HG03457 (cell line): Measurements from ENCODE around the gene ANXA8L1.
"Not testable (repeated sequence)": the region's sequence is repeated elsewhere in the genome, so short reads cannot be mapped to it uniquely, and the experiment has no call there.

Source experiments
- ATAC-seq: cut with Tn5 transposase; IDR thresholded peaks from one replicate; pipeline ENCODE4 v1.9.1; 2021; ENCODE audit warnings: moderate number of reproducible peaks; ENCODE audit not compliant: unreplicated experiment

Gene ANXA8L1

GRCh38 chr10:46375406-46375805 is at the start of gene ANXA8L1:
Gene ANXA8L1, plus strand, starts transcription at chr10:46375776. Its CDS starts 76 bp downstream, at chr10:46375852.
- not testable (repeated sequence) for ATAC-seq

GRCh38 chr10:46326066-46326465 is 49.5 kb upstream of the ANXA8L1 start:
- ATAC-seq: no peak

- no peak for ATAC-seq
These were observed 48.6 kb upstream of the ANXA8L1 start for GRCh38 chr10:46326971-46327370.

- no peak for ATAC-seq
These were observed 47.9 kb upstream of the ANXA8L1 start for GRCh38 chr10:46327685-46328084.

GRCh38 chr10:46328853-46329689 is 46.5 kb upstream of the ANXA8L1 start:
- no peak for ATAC-seq

GRCh38 chr10:46329690-46330016 is 45.9 kb upstream of the ANXA8L1 start:
- ATAC-seq: no peak

- ATAC-seq: no peak
These were observed 44.7 kb upstream of the ANXA8L1 start for GRCh38 chr10:46330894-46331293.

- ATAC-seq: not testable (repeated sequence)
These were observed 10.1 kb upstream of the ANXA8L1 start for GRCh38 chr10:46365484-46365883.

GRCh38 chr10:46367209-46367608 is 8.4 kb upstream of the ANXA8L1 start:
- ATAC-seq: not testable (repeated sequence)

GRCh38 chr10:46367666-46368240 is 7.8 kb upstream of the ANXA8L1 start:
- not testable (repeated sequence) for ATAC-seq

GRCh38 chr10:46368956-46369355 is 6.6 kb upstream of the ANXA8L1 start:
- ATAC-seq: not testable (repeated sequence)

- ATAC-seq: not testable (repeated sequence)
These were observed 1.2 kb upstream of the ANXA8L1 start for GRCh38 chr10:46374410-46374809.

GRCh38 chr10:46377022-46377421 is 1.4 kb downstream of the ANXA8L1 start:
- not testable (repeated sequence) for ATAC-seq

- not testable (repeated sequence) for ATAC-seq
These were observed 2.1 kb downstream of the ANXA8L1 start for GRCh38 chr10:46377651-46378050.

- ATAC-seq: not testable (repeated sequence)
These were observed 2.5 kb downstream of the ANXA8L1 start for GRCh38 chr10:46378108-46378507.

- ATAC-seq: not testable (repeated sequence)
These were observed 3.8 kb downstream of the ANXA8L1 start for GRCh38 chr10:46379233-46379848.

- not testable (repeated sequence) for ATAC-seq
These were observed 10.3 kb downstream of the ANXA8L1 start for GRCh38 chr10:46385858-46386257.

GRCh38 chr10:46386694-46387093 is 11.1 kb downstream of the ANXA8L1 start:
- ATAC-seq: not testable (repeated sequence)

GRCh38 chr10:46387309-46387902 is 11.8 kb downstream of the ANXA8L1 start:
- ATAC-seq: not testable (repeated sequence)

- ATAC-seq: not testable (repeated sequence)
These were observed 15.8 kb downstream of the ANXA8L1 start for GRCh38 chr10:46391422-46391821.
